HG03135 (cell line): ENCODE results near the gene MAPT.

Experiments
- ATAC-seq: cut with Tn5 transposase; IDR thresholded peaks from one replicate; pipeline ENCODE4 v1.9.1; 2021; ENCODE audit warnings: mild to moderate bottlenecking, moderate library complexity; ENCODE audit not compliant: unreplicated experiment

The MAPT gene

DNA sequence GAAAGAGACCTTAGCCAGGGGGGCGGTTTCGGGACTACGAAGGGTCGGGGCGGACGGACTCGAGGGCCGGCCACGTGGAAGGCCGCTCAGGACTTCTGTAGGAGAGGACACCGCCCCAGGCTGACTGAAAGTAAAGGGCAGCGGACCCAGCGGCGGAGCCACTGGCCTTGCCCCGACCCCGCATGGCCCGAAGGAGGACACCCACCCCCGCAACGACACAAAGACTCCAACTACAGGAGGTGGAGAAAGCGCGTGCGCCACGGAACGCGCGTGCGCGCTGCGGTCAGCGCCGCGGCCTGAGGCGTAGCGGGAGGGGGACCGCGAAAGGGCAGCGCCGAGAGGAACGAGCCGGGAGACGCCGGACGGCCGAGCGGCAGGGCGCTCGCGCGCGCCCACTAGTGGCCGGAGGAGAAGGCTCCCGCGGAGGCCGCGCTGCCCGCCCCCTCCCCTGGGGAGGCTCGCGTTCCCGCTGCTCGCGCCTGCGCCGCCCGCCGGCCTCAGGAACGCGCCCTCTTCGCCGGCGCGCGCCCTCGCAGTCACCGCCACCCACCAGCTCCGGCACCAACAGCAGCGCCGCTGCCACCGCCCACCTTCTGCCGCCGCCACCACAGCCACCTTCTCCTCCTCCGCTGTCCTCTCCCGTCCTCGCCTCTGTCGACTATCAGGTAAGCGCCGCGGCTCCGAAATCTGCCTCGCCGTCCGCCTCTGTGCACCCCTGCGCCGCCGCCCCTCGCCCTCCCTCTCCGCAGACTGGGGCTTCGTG, at the start of gene MAPT:
Gene MAPT (plus strand): TSS at position 533 of the 763 bp plus-strand sequence. CDS start 67,784 bp downstream, outside the sequence.
- peak; percentile 53 for ATAC-seq

DNA sequence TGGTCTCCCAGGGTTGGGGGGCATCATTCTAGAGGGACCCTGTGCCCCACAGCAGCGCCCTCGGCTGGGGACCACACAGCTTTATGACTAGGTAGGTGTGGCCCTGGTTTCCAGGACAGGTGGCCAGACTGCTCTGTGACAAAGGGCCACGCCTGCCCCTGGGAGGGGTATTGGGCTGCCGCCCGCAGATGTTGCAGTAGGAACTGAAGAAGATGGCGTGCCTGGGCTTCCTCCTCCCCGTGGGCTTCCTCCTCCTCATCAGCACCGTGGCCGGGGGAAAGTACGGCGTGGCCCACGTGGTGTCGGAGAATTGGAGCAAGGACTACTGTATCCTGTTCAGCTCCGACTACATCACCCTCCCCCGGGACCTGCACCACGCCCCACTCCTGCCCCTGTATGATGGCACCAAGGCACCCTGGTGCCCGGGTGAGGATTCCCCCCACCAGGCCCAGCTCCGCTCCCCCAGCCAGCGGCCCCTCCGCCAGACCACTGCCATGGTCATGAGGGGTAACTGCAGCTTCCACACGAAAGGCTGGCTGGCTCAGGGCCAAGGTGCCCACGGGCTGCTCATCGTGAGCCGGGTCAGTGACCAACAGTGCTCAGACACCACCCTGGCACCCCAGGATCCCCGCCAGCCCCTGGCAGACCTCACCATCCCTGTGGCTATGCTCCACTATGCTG, 49.5 kb upstream of the MAPT start, which contains the start of gene SPPL2C:
Gene SPPL2C (plus strand): TSS at position 187 of the 681 bp plus-strand sequence. CDS start 26 bp downstream, at position 213.
- ATAC-seq: no peak

DNA sequence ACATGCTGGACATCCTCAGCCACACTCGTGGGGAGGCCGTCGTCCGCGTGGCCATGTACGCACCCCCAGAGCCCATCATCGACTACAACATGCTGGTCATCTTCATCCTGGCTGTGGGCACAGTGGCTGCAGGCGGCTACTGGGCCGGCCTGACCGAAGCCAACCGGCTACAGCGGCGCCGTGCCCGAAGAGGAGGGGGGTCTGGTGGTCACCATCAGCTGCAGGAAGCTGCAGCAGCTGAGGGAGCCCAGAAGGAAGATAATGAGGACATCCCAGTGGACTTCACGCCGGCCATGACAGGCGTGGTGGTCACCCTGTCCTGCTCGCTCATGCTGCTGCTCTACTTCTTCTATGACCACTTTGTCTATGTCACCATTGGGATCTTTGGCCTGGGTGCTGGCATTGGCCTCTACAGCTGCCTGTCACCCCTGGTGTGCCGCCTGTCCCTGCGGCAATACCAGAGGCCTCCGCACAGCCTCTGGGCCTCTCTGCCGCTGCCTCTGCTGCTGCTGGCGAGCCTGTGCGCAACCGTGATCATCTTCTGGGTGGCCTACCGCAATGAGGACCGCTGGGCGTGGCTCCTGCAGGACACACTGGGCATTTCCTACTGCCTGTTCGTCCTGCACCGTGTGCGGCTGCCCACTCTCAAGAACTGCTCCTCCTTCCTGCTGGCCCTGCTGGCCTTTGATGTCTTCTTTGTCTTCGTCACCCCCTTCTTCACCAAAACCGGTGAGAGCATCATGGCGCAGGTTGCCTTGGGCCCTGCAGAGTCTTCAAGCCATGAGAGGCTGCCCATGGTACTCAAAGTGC, 48.8 kb upstream of the MAPT start:
- ATAC-seq: no peak

DNA sequence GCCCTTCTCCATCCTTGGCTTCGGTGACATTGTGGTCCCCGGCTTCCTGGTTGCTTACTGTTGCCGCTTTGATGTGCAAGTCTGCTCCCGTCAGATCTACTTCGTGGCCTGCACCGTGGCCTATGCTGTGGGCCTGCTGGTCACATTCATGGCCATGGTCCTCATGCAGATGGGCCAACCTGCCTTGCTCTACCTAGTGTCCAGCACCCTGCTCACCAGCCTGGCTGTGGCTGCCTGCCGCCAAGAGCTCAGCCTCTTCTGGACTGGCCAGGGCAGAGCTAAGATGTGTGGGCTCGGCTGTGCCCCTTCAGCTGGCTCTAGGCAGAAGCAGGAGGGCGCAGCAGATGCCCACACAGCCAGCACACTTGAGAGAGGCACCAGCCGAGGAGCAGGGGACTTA, 48.1 kb upstream of the MAPT start:
- ATAC-seq: no peak

DNA sequence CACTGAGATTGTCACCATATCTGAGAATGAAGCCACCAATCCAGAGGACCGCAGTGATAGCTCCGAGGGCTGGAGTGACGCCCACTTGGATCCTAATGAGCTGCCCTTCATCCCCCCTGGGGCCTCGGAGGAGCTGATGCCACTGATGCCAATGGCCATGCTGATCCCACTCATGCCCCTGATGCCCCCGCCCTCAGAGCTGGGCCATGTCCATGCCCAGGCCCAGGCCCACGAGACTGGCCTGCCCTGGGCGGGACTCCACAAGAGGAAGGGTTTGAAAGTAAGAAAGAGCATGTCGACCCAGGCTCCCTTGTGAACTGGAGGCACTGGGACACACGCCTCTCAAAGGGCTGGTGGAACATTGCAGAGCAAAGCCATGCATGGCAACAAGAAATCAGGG, 47.7 kb upstream of the MAPT start:
- no peak for ATAC-seq

DNA sequence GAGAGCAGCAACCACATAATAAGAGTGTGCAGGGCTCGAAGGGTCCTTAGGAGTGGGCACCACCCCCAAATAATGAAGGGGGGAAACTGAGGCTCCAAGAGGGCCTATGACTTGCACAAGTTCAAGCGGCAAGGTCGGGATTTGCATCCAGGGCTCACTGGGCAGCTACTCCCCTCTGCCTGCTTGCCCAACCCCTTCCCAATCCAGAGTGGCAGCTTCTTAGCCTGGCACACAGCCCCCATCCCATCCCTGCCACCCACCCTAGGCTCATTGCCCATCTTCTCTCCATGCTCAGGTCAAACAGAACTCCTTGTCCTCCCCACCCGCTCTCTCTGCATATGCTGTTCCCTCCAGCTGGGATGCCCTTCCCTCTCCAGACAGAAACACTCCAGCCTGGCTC, 47.3 kb upstream of the MAPT start:
- ATAC-seq: no peak

DNA sequence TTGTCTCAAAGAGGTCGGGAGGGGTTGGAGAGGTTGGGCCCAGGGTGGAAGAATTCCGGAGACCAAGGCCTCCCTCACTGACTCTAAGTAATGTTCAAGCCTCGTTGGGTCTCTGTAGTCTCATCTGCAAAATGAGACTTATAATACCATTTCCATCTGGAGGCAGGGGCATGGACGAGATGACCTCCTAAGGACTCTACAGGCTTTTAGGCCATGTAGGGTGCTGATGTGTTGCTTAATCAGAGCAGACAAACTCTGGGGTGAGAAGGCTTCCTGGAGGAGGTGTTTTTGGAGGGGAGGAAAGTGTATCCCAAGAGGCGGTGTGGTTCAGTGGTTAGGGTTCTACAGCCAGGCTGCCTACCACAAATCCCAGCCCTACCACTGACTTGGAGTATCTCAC, 46.6 kb upstream of the MAPT start:
- ATAC-seq: no peak

DNA sequence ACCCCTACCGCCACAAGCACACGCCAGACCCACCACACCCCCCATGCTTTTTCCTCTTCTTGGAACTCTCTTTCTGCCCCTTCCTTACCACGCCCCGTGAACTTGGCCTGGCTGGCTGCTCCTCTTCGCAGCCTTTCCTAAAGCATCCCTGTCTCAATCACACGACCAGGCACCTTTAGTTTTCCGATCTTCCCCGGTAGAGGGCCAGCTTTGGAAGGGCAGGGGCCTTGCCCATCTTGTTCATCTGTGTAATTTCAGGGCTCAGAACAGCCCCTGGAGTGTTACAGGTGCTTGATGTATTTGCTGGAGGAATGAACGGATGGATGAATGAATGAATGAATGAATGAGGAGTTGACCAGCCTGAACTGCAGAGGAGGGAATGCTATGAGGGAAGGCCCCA, 45.9 kb upstream of the MAPT start:
- no peak for ATAC-seq

DNA sequence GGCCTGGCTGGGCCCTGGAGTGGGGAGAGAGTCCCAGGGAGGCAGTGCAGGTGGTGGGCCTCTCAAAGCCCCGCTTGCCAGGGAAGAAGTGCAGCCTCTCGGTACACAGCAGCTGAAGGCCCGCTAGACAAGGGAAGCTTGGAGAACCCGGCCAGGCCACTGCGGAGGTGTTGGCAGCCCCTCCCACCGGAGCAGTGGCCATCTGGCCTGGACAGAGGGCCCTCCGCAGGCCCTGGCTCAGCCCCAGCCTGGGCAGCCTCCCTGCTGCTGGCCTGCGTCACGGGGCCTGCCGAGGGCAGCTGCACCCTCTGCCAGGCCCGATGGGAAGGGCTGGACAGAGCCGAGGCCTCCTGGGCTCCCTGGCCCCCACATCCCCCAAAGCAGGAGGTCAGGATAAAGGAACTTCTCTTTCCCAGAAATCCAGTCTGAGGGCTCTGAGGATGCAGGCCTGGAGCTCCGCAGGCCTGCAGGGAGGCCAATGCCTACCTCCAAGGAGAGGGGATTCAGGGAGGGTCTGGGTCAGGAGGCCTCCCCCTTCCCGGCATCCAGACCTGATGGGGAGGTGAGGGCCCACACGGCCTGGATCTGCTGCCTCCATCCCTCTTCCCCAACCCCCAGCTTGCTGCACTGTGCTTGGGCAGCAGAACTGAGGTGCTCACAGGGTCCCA, 45.4 kb upstream of the MAPT start:
- ATAC-seq: no peak

DNA sequence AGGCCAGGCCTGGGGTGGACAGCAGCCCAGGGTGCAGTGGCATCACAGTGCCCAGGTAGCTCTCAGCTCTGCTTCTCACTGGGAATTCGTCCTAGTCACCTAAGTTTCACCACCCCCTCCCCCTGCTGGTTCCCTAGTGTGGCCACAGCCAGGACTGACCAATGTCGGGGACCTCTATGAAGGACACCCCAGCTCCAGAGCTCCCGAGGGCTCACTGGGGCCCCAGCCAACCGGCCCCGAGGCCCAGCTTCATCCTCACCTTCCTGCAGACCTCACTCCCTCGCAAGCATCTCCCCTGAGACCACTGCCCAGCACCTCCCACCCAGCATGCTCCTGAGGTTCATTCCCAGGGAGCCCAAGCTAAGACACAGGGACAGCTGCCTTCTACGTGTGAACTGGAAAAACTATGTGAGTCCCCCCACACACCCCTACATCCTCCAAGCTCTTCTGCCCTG, 44.8 kb upstream of the MAPT start:
- no peak for ATAC-seq

DNA sequence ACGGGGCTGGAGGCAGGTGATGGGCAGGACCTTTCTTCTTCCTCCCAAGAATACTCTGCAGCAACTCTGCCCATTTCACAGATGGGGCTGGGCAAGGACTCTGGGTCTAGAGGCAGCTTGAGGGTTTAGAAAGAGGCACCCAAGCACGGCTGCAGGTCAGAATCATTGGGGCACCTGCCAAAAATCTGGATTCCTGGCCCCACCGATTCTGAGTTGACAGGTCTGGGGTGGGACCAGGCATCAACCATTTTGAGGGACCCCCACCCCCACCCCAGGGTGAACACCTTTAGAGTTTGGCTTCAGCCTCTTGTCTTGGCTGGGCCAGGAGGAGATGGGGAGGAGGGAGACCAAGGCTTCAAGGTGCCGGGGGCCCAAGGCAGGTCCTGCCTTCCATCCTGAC, 44.3 kb upstream of the MAPT start:
- ATAC-seq: no peak

DNA sequence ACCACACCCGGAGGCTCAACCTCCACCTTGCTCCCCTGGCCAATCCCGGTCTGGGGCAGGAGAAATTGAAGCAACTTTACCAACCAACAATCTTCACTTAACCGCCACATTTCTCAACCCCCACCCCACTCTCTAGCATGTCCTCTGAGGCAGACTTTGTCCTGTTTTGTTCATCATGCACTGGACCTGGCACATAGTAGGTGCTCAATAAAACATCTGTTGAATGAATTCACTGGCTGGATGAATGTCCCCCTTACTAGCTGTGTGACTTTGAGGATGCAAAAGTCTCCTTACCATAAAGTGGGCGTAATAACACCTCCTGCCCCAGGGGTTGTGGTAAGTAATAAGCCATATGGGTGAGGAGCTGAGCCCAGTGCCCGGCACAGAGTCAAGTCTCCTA, 43.9 kb upstream of the MAPT start:
- ATAC-seq: no peak

DNA sequence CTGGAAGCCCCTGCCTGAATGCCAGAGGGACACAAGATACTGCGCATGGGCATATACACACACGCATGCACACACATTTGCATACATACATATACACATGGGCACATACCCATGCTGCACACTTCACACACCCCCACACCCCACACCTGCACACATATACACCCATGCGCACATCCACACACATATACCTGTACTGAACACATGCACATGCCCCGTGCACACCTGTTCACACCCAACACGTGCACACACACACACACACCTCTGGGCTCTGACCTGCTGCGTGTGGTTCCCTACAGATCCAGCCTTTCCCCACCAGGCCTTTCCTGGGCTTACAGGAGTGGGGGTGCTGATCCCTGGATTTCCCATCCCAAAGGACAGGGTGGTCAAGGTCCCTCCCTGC, 43.3 kb upstream of the MAPT start:
- no peak for ATAC-seq

DNA sequence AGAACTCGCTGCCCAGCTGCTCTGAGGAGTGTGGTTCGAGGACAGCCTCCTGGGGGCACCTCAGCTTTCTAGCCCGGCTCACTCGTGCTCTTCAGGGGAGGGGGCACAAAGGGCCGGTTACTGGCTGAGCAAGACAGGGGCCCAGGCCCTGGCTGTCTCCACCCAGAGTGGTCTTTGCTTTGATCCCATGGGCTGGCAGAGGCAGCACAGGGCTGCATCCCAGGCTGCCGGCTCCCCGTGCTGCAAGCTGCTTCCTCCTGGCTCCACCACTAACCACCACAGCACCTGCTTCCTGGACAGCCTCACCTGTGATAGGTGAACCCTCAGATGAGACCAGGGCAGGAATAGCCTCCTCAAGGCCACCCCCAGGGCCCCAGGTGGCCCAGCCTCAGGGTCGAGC, 42.9 kb upstream of the MAPT start:
- no peak for ATAC-seq

DNA sequence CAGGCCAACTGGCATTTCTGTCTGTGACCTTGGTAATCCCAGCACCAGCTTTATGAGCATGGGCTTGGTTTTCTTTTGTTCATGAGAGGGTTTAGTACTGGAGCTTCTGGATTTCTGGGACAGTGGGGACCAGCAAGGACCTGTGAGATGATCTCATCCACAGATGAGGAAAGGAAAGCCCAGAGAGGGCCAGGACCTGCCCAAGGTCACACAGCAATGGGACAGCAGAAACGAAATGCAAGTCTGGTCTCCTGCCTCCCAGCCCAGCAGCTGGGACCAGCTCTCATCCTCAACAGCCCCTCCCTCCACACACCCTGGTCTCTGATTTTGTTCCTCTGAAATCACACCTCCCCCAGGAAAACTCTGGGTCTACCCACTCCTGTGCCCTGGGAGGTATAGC, 42.5 kb upstream of the MAPT start:
- ATAC-seq: no peak

DNA sequence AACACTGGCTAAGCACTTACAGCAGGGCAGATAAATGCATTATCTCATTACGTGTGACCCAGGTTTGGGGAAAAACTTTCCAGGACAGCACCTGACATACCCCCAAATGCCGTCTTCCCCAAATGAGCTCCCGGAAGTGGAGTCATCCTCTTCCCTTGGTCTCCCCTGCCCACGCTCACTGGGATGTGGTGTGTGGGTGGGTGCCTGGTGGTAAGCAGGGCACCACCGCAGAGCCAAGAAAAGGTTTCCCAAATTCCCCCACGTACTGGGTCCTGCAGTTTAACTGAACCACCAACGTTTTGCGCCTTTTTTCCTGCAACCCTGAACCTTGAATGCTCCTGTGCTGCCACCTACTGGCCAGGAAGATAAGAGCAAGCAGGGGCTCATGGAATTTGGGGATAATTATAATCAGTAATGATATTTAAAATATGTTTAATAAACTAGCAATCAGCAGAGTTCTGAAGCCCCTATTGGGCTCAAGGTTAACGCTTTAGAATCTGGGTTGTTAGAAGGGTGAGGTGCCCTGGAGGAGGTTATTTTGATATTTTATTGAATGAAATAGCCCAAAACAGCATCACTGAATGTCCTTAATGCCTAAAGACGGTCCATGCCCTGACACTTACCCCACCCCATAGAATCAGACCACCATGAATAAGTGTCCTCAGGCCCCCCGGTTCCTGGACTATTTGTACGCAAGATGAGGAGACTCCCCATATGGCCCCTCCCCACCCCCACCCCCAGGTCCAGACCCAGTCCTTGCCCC, 41.6 kb upstream of the MAPT start:
- no peak for ATAC-seq

DNA sequence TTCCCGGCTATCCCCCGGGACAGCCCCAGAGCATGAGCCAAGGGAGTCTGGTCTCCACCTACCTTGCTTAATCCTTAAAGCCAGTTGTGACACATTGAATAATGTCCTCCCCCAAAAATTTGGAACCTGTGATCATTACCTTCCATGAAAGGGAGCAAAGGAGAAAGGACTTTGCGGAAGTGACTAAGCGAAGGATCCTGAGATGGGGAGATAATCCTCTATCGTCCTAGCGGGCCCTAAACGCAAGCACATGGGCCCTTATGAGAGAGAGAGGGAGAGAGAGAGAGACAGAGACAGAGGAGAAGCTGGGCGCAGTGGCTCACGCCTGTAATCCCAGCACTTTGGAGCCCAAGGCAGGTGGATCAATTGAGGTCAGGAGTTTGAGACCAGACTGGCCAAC, 40.1 kb upstream of the MAPT start:
- no peak for ATAC-seq

DNA sequence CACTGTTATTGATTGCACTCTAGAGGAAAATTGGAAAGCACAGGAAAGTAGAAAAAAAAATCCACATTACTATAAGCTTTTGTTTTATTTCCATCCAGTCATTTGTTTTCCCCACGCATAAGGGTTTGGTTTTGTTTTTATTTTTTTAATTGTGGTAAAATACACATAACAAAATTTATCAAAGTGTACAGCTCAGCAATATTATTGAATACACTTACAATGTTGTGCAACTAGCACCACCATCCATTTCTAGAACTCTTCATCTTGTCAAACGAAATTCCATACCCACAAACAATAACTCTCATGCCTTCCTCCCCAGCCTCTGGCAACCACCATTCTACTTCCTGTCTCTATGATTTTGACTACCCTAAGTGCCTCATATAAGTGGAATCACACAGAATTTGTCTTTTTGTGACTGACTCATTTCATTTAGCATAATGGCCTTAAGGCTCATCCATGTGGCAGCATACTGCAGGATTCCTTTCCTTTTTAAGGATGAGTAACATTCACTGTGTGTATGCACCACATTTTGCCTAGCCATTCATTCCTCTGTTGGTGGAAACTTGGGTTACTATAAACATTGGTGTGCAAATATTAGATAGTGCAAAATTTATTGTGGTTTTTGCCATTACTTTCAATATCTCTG, 38.5 kb upstream of the MAPT start:
- ATAC-seq: no peak

DNA sequence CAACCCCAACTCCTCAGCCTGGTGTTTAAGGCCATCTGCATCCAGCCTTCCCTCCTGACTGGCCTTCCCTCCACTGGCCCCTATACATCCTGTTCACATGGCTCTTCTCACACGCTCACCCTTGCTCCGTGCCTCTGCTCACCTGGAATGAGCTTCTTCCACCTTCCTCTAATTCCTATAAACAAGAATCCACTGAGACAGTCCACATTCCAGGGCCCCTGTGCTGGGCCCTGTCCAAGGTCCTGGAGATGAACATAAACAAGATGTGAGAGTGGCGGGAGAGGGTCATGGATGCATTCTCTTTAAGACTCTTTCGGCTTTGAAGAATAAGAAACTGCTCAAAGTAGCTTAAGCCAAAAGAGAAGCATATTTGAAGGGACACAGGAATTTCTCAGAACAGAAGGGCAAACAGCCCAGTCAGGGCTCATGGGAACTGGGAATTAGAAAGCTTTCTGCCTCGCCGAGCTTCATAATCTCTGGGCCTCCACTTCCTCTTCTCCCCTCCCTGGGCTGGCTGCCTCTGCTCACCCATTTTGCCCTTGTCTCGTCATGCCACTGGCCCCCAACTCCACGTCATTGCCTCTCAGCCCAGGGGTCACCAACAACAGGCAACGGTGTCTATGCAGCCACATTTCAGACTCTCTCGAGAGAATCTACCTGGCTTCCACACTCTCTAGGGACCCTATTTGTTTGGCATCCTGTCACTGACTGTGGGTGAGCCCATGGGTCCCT, 36.2 kb upstream of the MAPT start:
- ATAC-seq: no peak
